SH-SY5Y (cell line): ENCODE data around the gene UQCRQ.

Source experiments
- GATA2 ChIP-seq: IDR thresholded peaks from 2 replicates; pipeline ENCODE4 v1.6.1; 2011; ENCODE audit warnings: mild to moderate bottlenecking, low read depth, low read length
- GATA3 ChIP-seq: IDR thresholded peaks from 2 replicates; pipeline ENCODE4 v1.6.1; 2011; ENCODE audit warnings: low read depth, mild to moderate bottlenecking, low read length, moderate library complexity

DNA sequence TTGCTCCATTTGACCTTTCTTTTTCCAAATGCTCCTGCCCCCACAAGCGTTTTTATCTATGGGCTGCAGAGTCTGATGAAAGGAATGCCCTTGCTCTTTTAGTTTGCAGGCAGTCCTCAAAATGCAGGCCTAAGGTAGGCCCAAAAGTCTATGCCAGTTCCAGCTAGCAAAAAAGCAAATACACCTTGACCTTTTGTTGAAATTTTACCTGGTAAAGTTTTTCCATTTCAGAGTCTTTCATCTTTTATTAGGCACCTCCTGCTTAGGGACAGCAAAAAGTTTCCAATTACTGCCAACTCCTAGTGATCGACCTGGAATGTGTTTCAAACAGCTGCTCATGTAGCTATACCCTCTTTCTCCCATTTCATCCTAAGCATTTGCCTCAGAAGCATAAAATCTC lies 4.4 kb downstream of the UQCRQ start:
- TF ChIP-seq GATA3 = no peak
- TF ChIP-seq GATA2 = no peak
